ENCODE results near the gene KCNE3.

KCNE3 gene

GRCh38 chr11:74453373-74453975, 13.9 kb downstream of the KCNE3 start:
- Histone ChIP-seq H3K4me1 (ENCODE audit: control insufficient read depth in 1 of 2, insufficient read depth in 2 of 2, low read length in 2 of 2) (peaks cover 0 to 6% of the 10 kb centered on the region in 2 donors), H3K27me3 (ENCODE audit: low read depth, low read length) (no peaks in the 10 kb centered on the region), H3K36me3 (ENCODE audit: control insufficient read depth in 1 of 2, insufficient read depth in 2 of 2, low read length in 2 of 2) (peaks cover 0 to 7% of the 10 kb centered on the region in 2 donors), H3K4me3 (ENCODE audit: low read depth in 1 of 2, low read length in 2 of 2) (no peak overlapping the region), H3K9me3 (ENCODE audit: control insufficient read depth in 1 of 2, low read length in 2 of 2) (no peaks in the 10 kb centered on the region), H3K27ac (ENCODE audit: low read length) (no peak overlapping the region)

GRCh38 chr11:74452366-74452765, 15.0 kb downstream of the KCNE3 start:
- H3K36me3 ChIP-seq (ENCODE audit: control insufficient read depth in 1 of 2, insufficient read depth in 2 of 2, low read length in 2 of 2), result peaks cover 0 to 7% of the 10 kb centered on the region in 2 donors
- no peaks in the 10 kb centered on the region for H3K27me3 ChIP-seq (ENCODE audit: low read depth, low read length)
- no peak overlapping the region for H3K27ac ChIP-seq (ENCODE audit: low read length)
- no peak overlapping the region for H3K4me3 ChIP-seq (ENCODE audit: low read depth in 1 of 2, low read length in 2 of 2)
- H3K9me3 ChIP-seq (ENCODE audit: control insufficient read depth in 1 of 2, low read length in 2 of 2), result no peaks in the 10 kb centered on the region
- H3K4me1 ChIP-seq (ENCODE audit: control insufficient read depth in 1 of 2, insufficient read depth in 2 of 2, low read length in 2 of 2), result peaks cover 0 to 6% of the 10 kb centered on the region in 2 donors

- no peak overlapping the region for H3K27ac ChIP-seq (ENCODE audit: low read length)
- H3K4me3 ChIP-seq (ENCODE audit: low read depth in 1 of 2, low read length in 2 of 2), result no peak overlapping the region
- H3K9me3 ChIP-seq (ENCODE audit: control insufficient read depth in 1 of 2, low read length in 2 of 2), result no peaks in the 10 kb centered on the region
Measured at GRCh38 chr11:74450318-74450717, 17.0 kb downstream of the KCNE3 start.

GRCh38 chr11:74449369-74449931, 17.9 kb downstream of the KCNE3 start:
- Histone ChIP-seq H3K4me1 (ENCODE audit: control insufficient read depth in 1 of 2, insufficient read depth in 2 of 2, low read length in 2 of 2) (peaks cover 0 to 6% of the 10 kb centered on the region in 2 donors), H3K36me3 (ENCODE audit: control insufficient read depth in 1 of 2, insufficient read depth in 2 of 2, low read length in 2 of 2) (no peaks in the 10 kb centered on the region), H3K27ac (ENCODE audit: low read length) (no peak overlapping the region), H3K9me3 (ENCODE audit: control insufficient read depth in 1 of 2, low read length in 2 of 2) (no peaks in the 10 kb centered on the region), H3K27me3 (ENCODE audit: low read depth, low read length) (no peaks in the 10 kb centered on the region), H3K4me3 (ENCODE audit: low read depth in 1 of 2, low read length in 2 of 2) (no peak overlapping the region)

More at GRCh38 chr11:74450318-74450717, 17.0 kb downstream of the KCNE3 start:
- Histone ChIP-seq H3K36me3 (ENCODE audit: control insufficient read depth in 1 of 2, insufficient read depth in 2 of 2, low read length in 2 of 2) (no peaks in the 10 kb centered on the region), H3K27me3 (ENCODE audit: low read depth, low read length) (no peaks in the 10 kb centered on the region), H3K4me1 (ENCODE audit: control insufficient read depth in 1 of 2, insufficient read depth in 2 of 2, low read length in 2 of 2) (peaks cover 0 to 6% of the 10 kb centered on the region in 2 donors)

- no peaks in the 10 kb centered on the region for H3K27me3 ChIP-seq (ENCODE audit: low read depth, low read length)
- no peak overlapping the region for H3K4me3 ChIP-seq (ENCODE audit: low read depth in 1 of 2, low read length in 2 of 2)
- H3K27ac ChIP-seq (ENCODE audit: low read length), result no peak overlapping the region
- H3K9me3 ChIP-seq (ENCODE audit: control insufficient read depth in 1 of 2, low read length in 2 of 2), result no peaks in the 10 kb centered on the region
- no peaks in the 10 kb centered on the region for H3K36me3 ChIP-seq (ENCODE audit: control insufficient read depth in 1 of 2, insufficient read depth in 2 of 2, low read length in 2 of 2)
- H3K4me1 ChIP-seq (ENCODE audit: control insufficient read depth in 1 of 2, insufficient read depth in 2 of 2, low read length in 2 of 2), result peaks cover 6 to 8% of the 10 kb centered on the region in 2 donors
Measured at GRCh38 chr11:74447720-74448119, 19.6 kb downstream of the KCNE3 start.

- peaks cover 6 to 8% of the 10 kb centered on the region in 2 donors for H3K4me1 ChIP-seq (ENCODE audit: control insufficient read depth in 1 of 2, insufficient read depth in 2 of 2, low read length in 2 of 2)
- no peak overlapping the region for H3K27ac ChIP-seq (ENCODE audit: low read length)
- H3K27me3 ChIP-seq (ENCODE audit: low read depth, low read length), result no peaks in the 10 kb centered on the region
- no peaks in the 10 kb centered on the region for H3K36me3 ChIP-seq (ENCODE audit: control insufficient read depth in 1 of 2, insufficient read depth in 2 of 2, low read length in 2 of 2)
- H3K4me3 ChIP-seq (ENCODE audit: low read depth in 1 of 2, low read length in 2 of 2), result no peak overlapping the region
- H3K9me3 ChIP-seq (ENCODE audit: control insufficient read depth in 1 of 2, low read length in 2 of 2), result no peaks in the 10 kb centered on the region
Measured at GRCh38 chr11:74446532-74446938, 20.8 kb downstream of the KCNE3 start.

- H3K4me1 ChIP-seq (ENCODE audit: control insufficient read depth in 1 of 2, insufficient read depth in 2 of 2, low read length in 2 of 2), result peaks cover 4 to 8% of the 10 kb centered on the region in 2 donors
- no peaks in the 10 kb centered on the region for H3K36me3 ChIP-seq (ENCODE audit: control insufficient read depth in 1 of 2, insufficient read depth in 2 of 2, low read length in 2 of 2)
- no peaks in the 10 kb centered on the region for H3K9me3 ChIP-seq (ENCODE audit: control insufficient read depth in 1 of 2, low read length in 2 of 2)
- no peak overlapping the region for H3K4me3 ChIP-seq (ENCODE audit: low read depth in 1 of 2, low read length in 2 of 2)
- no peaks in the 10 kb centered on the region for H3K27me3 ChIP-seq (ENCODE audit: low read depth, low read length)
- no peak overlapping the region for H3K27ac ChIP-seq (ENCODE audit: low read length)
Measured at GRCh38 chr11:74444173-74444826, 23.0 kb downstream of the KCNE3 start.

GRCh38 chr11:74443071-74443864, 24.1 kb downstream of the KCNE3 start:
- Histone ChIP-seq H3K4me3 (ENCODE audit: low read depth in 1 of 2, low read length in 2 of 2) (no peak overlapping the region), H3K9me3 (ENCODE audit: control insufficient read depth in 1 of 2, low read length in 2 of 2) (no peaks in the 10 kb centered on the region), H3K27ac (ENCODE audit: low read length) (no peak overlapping the region), H3K36me3 (ENCODE audit: control insufficient read depth in 1 of 2, insufficient read depth in 2 of 2, low read length in 2 of 2) (no peaks in the 10 kb centered on the region), H3K4me1 (ENCODE audit: control insufficient read depth in 1 of 2, insufficient read depth in 2 of 2, low read length in 2 of 2) (peaks cover 0 to 8% of the 10 kb centered on the region in 2 donors), H3K27me3 (ENCODE audit: low read depth, low read length) (no peaks in the 10 kb centered on the region)

GRCh38 chr11:74442636-74443035, 24.7 kb downstream of the KCNE3 start:
- Histone ChIP-seq H3K4me1 (ENCODE audit: control insufficient read depth in 1 of 2, insufficient read depth in 2 of 2, low read length in 2 of 2) (peaks cover 0 to 8% of the 10 kb centered on the region in 2 donors), H3K4me3 (ENCODE audit: low read depth in 1 of 2, low read length in 2 of 2) (no peak overlapping the region), H3K27ac (ENCODE audit: low read length) (no peak overlapping the region), H3K9me3 (ENCODE audit: control insufficient read depth in 1 of 2, low read length in 2 of 2) (no peaks in the 10 kb centered on the region), H3K27me3 (ENCODE audit: low read depth, low read length) (no peaks in the 10 kb centered on the region), H3K36me3 (ENCODE audit: control insufficient read depth in 1 of 2, insufficient read depth in 2 of 2, low read length in 2 of 2) (no peaks in the 10 kb centered on the region)

GRCh38 chr11:74438681-74439080, 28.7 kb downstream of the KCNE3 start:
- Histone ChIP-seq H3K27ac (ENCODE audit: low read length) (no peak overlapping the region), H3K9me3 (ENCODE audit: control insufficient read depth in 1 of 2, low read length in 2 of 2) (no peaks in the 10 kb centered on the region), H3K4me1 (ENCODE audit: control insufficient read depth in 1 of 2, insufficient read depth in 2 of 2, low read length in 2 of 2) (peaks cover 0 to 7% of the 10 kb centered on the region in 2 donors), H3K4me3 (ENCODE audit: low read depth in 1 of 2, low read length in 2 of 2) (no peak overlapping the region), H3K27me3 (ENCODE audit: low read depth, low read length) (no peaks in the 10 kb centered on the region), H3K36me3 (ENCODE audit: control insufficient read depth in 1 of 2, insufficient read depth in 2 of 2, low read length in 2 of 2) (no peaks in the 10 kb centered on the region)

- Histone ChIP-seq H3K27ac (ENCODE audit: low read length) (no peak overlapping the region), H3K4me3 (ENCODE audit: low read depth in 1 of 2, low read length in 2 of 2) (no peak overlapping the region), H3K9me3 (ENCODE audit: control insufficient read depth in 1 of 2, low read length in 2 of 2) (no peaks in the 10 kb centered on the region), H3K36me3 (ENCODE audit: control insufficient read depth in 1 of 2, insufficient read depth in 2 of 2, low read length in 2 of 2) (no peaks in the 10 kb centered on the region), H3K27me3 (ENCODE audit: low read depth, low read length) (no peaks in the 10 kb centered on the region), H3K4me1 (ENCODE audit: control insufficient read depth in 1 of 2, insufficient read depth in 2 of 2, low read length in 2 of 2) (no peaks in the 10 kb centered on the region)
Measured at GRCh38 chr11:74437441-74438042, 29.8 kb downstream of the KCNE3 start.

All from muscle layer of duodenum (tissue), 2 donors.